GM12801 (cell line): ENCODE data around the gene WARS2.

Experiments used
- CTCF ChIP-seq: IDR thresholded peaks from one replicate; pipeline ENCODE4 v1.5.1; 2011; ENCODE audit warnings: control low read depth; ENCODE audit not compliant: insufficient read length; ENCODE audit errors: extremely low read depth

WARS2 gene

GRCh38 chr1:119163396-119163795, 22.9 kb upstream of the WARS2 start:
- TF ChIP-seq CTCF: no peak

- TF ChIP-seq CTCF: no peak
These were observed 20.4 kb upstream of the WARS2 start for GRCh38 chr1:119160866-119161265.

- no peak for TF ChIP-seq CTCF
These were observed 20.0 kb upstream of the WARS2 start for GRCh38 chr1:119160409-119160808.

GRCh38 chr1:119159966-119160365, 19.5 kb upstream of the WARS2 start:
- no peak for TF ChIP-seq CTCF

GRCh38 chr1:119159111-119159510, 18.7 kb upstream of the WARS2 start:
- TF ChIP-seq CTCF: no peak

GRCh38 chr1:119150150-119150549, 9.7 kb upstream of the WARS2 start:
- TF ChIP-seq CTCF: no peak

- TF ChIP-seq CTCF: no peak
These were observed 7.2 kb upstream of the WARS2 start for GRCh38 chr1:119147661-119148090.

- TF ChIP-seq CTCF: no peak
These were observed 6.0 kb upstream of the WARS2 start for GRCh38 chr1:119146466-119146865.
